Stomach (tissue), 9 donors: ENCODE results near the gene COL8A2. TPM values are rescaled to one million over a fixed set of nuclear protein-coding genes. Genes with fewer than 3 reads are reported as not detected.

ENCODE experiments used
- DNase-seq, 2 donors: peaks; one replicate each; pipeline versions ENCODE4 v3.0.0 to v3.0.0-alpha.2; 2013 to 2019
- H3K27ac ChIP-seq, 5 donors: fragments of 200-600 bp in 4 of 5; sonication (generic) in 4 of 5; one replicate each; pipeline ENCODE4 v1.5.1; 2013 to 2019; ENCODE audit warnings: mild to moderate bottlenecking in 1 of 5, moderate library complexity in 1 of 5
- H3K27me3 ChIP-seq, 3 donors: fragments of 200-600 bp; sonication (generic); one replicate each; pipeline ENCODE4 v1.5.1; 2017 to 2019; ENCODE audit warnings: mixed run types in 1 of 3
- H3K36me3 ChIP-seq, 4 donors: fragments of 200-600 bp; sonication (generic); 1 replicate in 3 of 4; 2 replicates in 1 of 4; pipeline ENCODE4 v1.5.1; 2016 to 2019
- H3K4me1 ChIP-seq, 4 donors: fragments of 200-600 bp; sonication (generic); one replicate each; pipeline ENCODE4 v1.5.1; 2016 to 2019
- H3K4me3 ChIP-seq, 4 donors: fragments of 200-600 bp; sonication (generic) in 3 of 4; one replicate each; pipeline ENCODE4 v1.5.1; 2016 to 2019; ENCODE audit warnings: mild to moderate bottlenecking in 1 of 4
- H3K9me3 ChIP-seq, 4 donors: fragments of 200-600 bp; sonication (generic); one replicate each; pipeline ENCODE4 v1.5.1; 2016 to 2019
- EP300 ChIP-seq: sonication (generic); formaldehyde crosslinking; IDR thresholded peaks from one replicate; pipeline ENCODE4 v1.6.1; 2017; ENCODE audit warnings: antibody characterized with exemption
- POLR2A ChIP-seq, 4 donors: fragments of 450-650 bp; IDR thresholded peaks; one replicate each; pipeline ENCODE4 v1.6.1; 2016; ENCODE audit warnings: antibody characterized with exemption in 4 of 4, control low read depth in 2 of 4, mild to moderate bottlenecking in 1 of 4, moderate library complexity in 1 of 4
- POLR2AphosphoS5 ChIP-seq, 3 donors: sonication (generic); formaldehyde crosslinking; IDR thresholded peaks; one replicate each; pipeline ENCODE4 v1.6.1; 2016; ENCODE audit warnings: antibody characterized with exemption in 3 of 3
- WGBS, 5 donors: extraction: QIAGEN DNeasy Blood & Tissue Kit in 3 of 5; methylation state at CpG; one replicate each; pipeline versions ENCODE4 v1.1.5 to v1.1.7; 2013 to 2018; 5-methylcytosine and 5-hydroxymethylcytosine counted together
- intact Hi-C: fragments of 100-400 bp; cut with DNase I; formaldehyde crosslinking; loops from one replicate; pipeline ENCODE4 v1.15.1; 2023; ENCODE audit warnings: low total_unique reads
- polyA plus RNA-seq, 3 donors: library from polyadenylated mRNA; stranded (reverse); fragments of 200-250 nt; gene quantifications; one replicate each; pipeline ENCODE4 v1.2.3, GENCODE V29; 2013
- total RNA-seq, 5 donors: library from RNA; depleted of rRNA; stranded (reverse); fragments of >200 nt; gene quantifications; one replicate each; pipeline versions ENCODE4 v1.1.0 to v1.2.3, GENCODE V29; 2014 to 2016
- TF ChIP-seq, protein P1 (sequence below), 7 experiments: fragments of 450-650 bp in 4 of 7; fragments of 200-600 bp in 3 of 7; sonication (generic) in 3 of 7; IDR thresholded peaks; one replicate each; pipeline ENCODE4 v1.5.1; 2016 to 2019; ENCODE audit warnings: antibody characterized with exemption in 7 of 7, control low read depth in 2 of 7, mild to moderate bottlenecking in 1 of 7
- donor health status: healthy with polysubstance abuse.
- donor health status: Bipolar disorder and iron deficiency.
- donor health status: healthy.

The COL8A2 gene
- total and polyA plus RNA-seq, 8 donors, result 0.92 to 19.2 (median 4.3) TPM

DNA sequence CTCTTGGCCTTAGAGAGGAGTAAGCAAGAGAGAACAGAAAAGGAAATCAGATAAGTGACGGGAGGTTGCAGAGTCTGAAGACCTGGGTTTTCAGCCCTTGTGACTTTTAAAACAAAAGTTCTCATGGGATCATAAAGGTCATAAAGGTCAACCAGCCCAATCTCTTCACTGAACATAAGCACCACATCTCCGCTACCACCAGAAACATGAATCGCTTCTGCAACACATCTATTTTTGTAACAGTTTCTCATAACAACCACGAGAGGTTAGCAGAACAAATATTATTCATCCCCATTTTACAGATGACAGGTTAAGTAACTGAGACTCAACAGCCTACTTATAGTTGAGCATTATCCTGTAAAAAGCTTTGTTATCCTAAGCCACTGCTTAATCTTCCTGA, 18.4 kb upstream of the COL8A2 start:
- no peak for TF ChIP-seq POLR2A (IDR thresholded peaks at IDR 0.05)
- TF ChIP-seq POLR2AphosphoS5 (IDR thresholded peaks at IDR 0.05), result no peak
- TF ChIP-seq, protein P1, sequence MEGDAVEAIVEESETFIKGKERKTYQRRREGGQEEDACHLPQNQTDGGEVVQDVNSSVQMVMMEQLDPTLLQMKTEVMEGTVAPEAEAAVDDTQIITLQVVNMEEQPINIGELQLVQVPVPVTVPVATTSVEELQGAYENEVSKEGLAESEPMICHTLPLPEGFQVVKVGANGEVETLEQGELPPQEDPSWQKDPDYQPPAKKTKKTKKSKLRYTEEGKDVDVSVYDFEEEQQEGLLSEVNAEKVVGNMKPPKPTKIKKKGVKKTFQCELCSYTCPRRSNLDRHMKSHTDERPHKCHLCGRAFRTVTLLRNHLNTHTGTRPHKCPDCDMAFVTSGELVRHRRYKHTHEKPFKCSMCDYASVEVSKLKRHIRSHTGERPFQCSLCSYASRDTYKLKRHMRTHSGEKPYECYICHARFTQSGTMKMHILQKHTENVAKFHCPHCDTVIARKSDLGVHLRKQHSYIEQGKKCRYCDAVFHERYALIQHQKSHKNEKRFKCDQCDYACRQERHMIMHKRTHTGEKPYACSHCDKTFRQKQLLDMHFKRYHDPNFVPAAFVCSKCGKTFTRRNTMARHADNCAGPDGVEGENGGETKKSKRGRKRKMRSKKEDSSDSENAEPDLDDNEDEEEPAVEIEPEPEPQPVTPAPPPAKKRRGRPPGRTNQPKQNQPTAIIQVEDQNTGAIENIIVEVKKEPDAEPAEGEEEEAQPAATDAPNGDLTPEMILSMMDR (IDR thresholded peaks at IDR 0.05), result no peak
- TF ChIP-seq EP300, result no peak
- 75 to 88% (median 82%) methylated on average over 4 of the region's 4 CpGs for WGBS, 5 donors
- intact Hi-C loops, result no loop called here
- Histone ChIP-seq H3K27ac (no peak overlapping the region), H3K9me3 (no peaks in the 10 kb centered on the region), H3K4me1 (peaks cover 9 to 43% (median 28%) of the 10 kb centered on the region in 4 donors), H3K27me3 (no peaks in the 10 kb centered on the region), H3K4me3 (no peak overlapping the region), H3K36me3 (peaks cover 7 to 28% (median 20%) of the 10 kb centered on the region in 4 donors)
- no peak for DNase-seq

DNA sequence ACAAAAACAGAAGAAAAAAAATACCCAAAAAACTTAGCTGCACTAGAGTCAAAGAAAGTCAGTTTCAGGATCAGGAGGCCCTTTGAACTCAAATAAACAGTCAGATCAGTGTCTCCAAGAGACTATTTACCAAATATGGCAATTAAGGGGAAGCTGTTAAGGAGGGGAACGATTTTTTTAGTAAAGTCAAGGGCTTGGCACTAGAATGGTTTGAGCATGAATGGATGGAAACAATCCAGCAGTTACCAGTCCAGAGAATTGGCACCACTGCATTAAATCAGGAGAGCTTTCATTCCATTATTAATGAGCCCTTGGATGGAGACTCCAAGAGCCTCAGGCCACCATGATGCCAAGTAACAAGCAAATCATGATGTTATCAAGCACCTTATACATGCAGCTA, 17.1 kb upstream of the COL8A2 start:
- TF ChIP-seq POLR2A (IDR thresholded peaks at IDR 0.05), result no peak
- TF ChIP-seq, protein P1 (IDR thresholded peaks at IDR 0.05), result no peak
- no peak for TF ChIP-seq POLR2AphosphoS5 (IDR thresholded peaks at IDR 0.05)
- no peak for TF ChIP-seq EP300
- H3K36me3 ChIP-seq, result peaks cover 20 to 42% (median 33%) of the 10 kb centered on the region in 4 donors
- WGBS, 5 donors, result 3 to 16% (median 10%) methylated on average over 1 of the region's 1 CpG
- H3K9me3 ChIP-seq, result no peaks in the 10 kb centered on the region
- peaks cover 4 to 35% (median 20%) of the 10 kb centered on the region in 4 donors for H3K4me1 ChIP-seq
- H3K27ac ChIP-seq, result peak overlapping the region in 1 of 5 donors; percentile 1
- intact Hi-C loops, result no loop called here
- no peak for DNase-seq
- H3K27me3 ChIP-seq, result no peaks in the 10 kb centered on the region
- H3K4me3 ChIP-seq, result no peak overlapping the region

- DNase-seq, result no peak
- H3K4me3 ChIP-seq, result no peak overlapping the region
- peak overlapping the region in 1 of 5 donors; percentile 64 for H3K27ac ChIP-seq
- H3K36me3 ChIP-seq, result peaks cover 24 to 47% (median 45%) of the 10 kb centered on the region in 4 donors
- intact Hi-C loops, result loop anchor here (5.0 kb wide), 1 partner anchor 42 kb away; no protein-coding TSS in a partner anchor
- H3K4me1 ChIP-seq, result peaks cover 19 to 53% (median 36%) of the 10 kb centered on the region in 4 donors
- TF ChIP-seq EP300 (no peak), POLR2AphosphoS5 (IDR thresholded peaks at IDR 0.05) (no peak), POLR2A (IDR thresholded peaks at IDR 0.05) (no peak)
- TF ChIP-seq, protein P1 (IDR thresholded peaks at IDR 0.05), result no peak
- WGBS, 5 donors, result 73 to 86% (median 81%) methylated on average over 5 of the region's 5 CpGs
- H3K27me3 ChIP-seq, result no peaks in the 10 kb centered on the region
- no peaks in the 10 kb centered on the region for H3K9me3 ChIP-seq
Observed at GRCh38 chr1:36139521-36139920, 14.5 kb upstream of the COL8A2 start.

GRCh38 chr1:36137776-36138175, 12.8 kb upstream of the COL8A2 start:
- TF ChIP-seq POLR2A (IDR thresholded peaks at IDR 0.05), result no peak
- TF ChIP-seq EP300, result no peak
- TF ChIP-seq POLR2AphosphoS5 (IDR thresholded peaks at IDR 0.05), result no peak
- TF ChIP-seq, protein P1 (IDR thresholded peaks at IDR 0.05), result no peak
- H3K27ac ChIP-seq, result peak overlapping the region in 3 of 5 donors; percentile 63 to 80 (median 64)
- DNase-seq, result no peak
- 81 to 90% (median 88%) methylated on average over 3 of the region's 3 CpGs for WGBS, 5 donors
- H3K4me3 ChIP-seq, result no peak overlapping the region
- H3K4me1 ChIP-seq, result peaks cover 19 to 69% (median 43%) of the 10 kb centered on the region in 4 donors
- H3K36me3 ChIP-seq, result peaks cover 24 to 47% (median 45%) of the 10 kb centered on the region in 4 donors
- intact Hi-C loops, result loop anchor here (5.0 kb wide), 1 partner anchor 40 kb away; no protein-coding TSS in a partner anchor
- no peaks in the 10 kb centered on the region for H3K9me3 ChIP-seq
- no peaks in the 10 kb centered on the region for H3K27me3 ChIP-seq
